Measurements from ENCODE around the gene FITM1. TPM values are rescaled to one million over a fixed set of nuclear protein-coding genes. Genes with fewer than 3 reads are reported as not detected.
A peak's percentile ranks its signal among the peaks of the same experiment; 100 is the strongest.

The FITM1 gene
- total RNA-seq, 1 donor from 2014 or later, result 129 TPM

GRCh38 chr14:24147761-24148428, 17.4 kb downstream of the FITM1 start:
- intact Hi-C loops (cut with DNase I), result loop anchor here (1.0 to 10.0 kb wide), 3 partner anchors 34 to 287 kb away; partner anchors contain the start of genes DCAF11, IPO4 and NRL
- DNase-seq (ENCODE audit: missing footprints) (no peak), ATAC-seq (no peak)

GRCh38 chr14:24149302-24149969, 19.0 kb downstream of the FITM1 start:
- ATAC-seq (no peak), DNase-seq (ENCODE audit: missing footprints) (no peak)
- intact Hi-C loops (cut with DNase I), result loop anchor here (5.0 to 10.0 kb wide), 2 partner anchors 38 to 285 kb away; partner anchors contain the start of gene IPO4

GRCh38 chr14:24150061-24150460, 19.6 kb downstream of the FITM1 start:
- no peak for ATAC-seq
- DNase-seq (ENCODE audit: missing footprints), result no peak
- intact Hi-C loops (cut with DNase I), result no loop called here

- DNase-seq (ENCODE audit: missing footprints) (no peak), ATAC-seq (no peak)
- intact Hi-C loops (cut with DNase I), result no loop called here
Observed at GRCh38 chr14:24150567-24150966, 20.1 kb downstream of the FITM1 start.

- intact Hi-C loops (cut with DNase I), result no loop called here
- no peak for DNase-seq (ENCODE audit: missing footprints)
- ATAC-seq, result no peak
Observed at GRCh38 chr14:24150993-24151392, 20.5 kb downstream of the FITM1 start.

GRCh38 chr14:24151404-24152080, 21.1 kb downstream of the FITM1 start:
- DNase-seq (ENCODE audit: missing footprints), result no peak
- no peak for ATAC-seq
- intact Hi-C loops (cut with DNase I), result no loop called here

- intact Hi-C loops (cut with DNase I), result no loop called here
- no peak for ATAC-seq
- no peak for DNase-seq (ENCODE audit: missing footprints)
Observed at GRCh38 chr14:24155100-24155499, 24.6 kb downstream of the FITM1 start.

- ATAC-seq (no peak), DNase-seq (ENCODE audit: missing footprints) (no peak)
- intact Hi-C loops (cut with DNase I), result no loop called here
Observed at GRCh38 chr14:24156840-24157239, 26.4 kb downstream of the FITM1 start.

- intact Hi-C loops (cut with DNase I), result no loop called here
- ATAC-seq (no peak), DNase-seq (ENCODE audit: missing footprints) (no peak)
Observed at GRCh38 chr14:24157331-24157730, 26.9 kb downstream of the FITM1 start.

GRCh38 chr14:24159777-24160498, 29.5 kb downstream of the FITM1 start:
- DNase-seq (ENCODE audit: missing footprints) (no peak), ATAC-seq (no peak)
- intact Hi-C loops (cut with DNase I), result no loop called here

GRCh38 chr14:24160499-24160849, 30.0 kb downstream of the FITM1 start:
- DNase-seq (ENCODE audit: missing footprints) (no peak), ATAC-seq (peak; percentile 7)
- intact Hi-C loops (cut with DNase I), result no loop called here

- peak; percentile 96 for DNase-seq (ENCODE audit: missing footprints)
- ATAC-seq, result peak; percentile 94
- intact Hi-C loops (cut with DNase I), result loop anchor here (1.0 kb wide), 1 partner anchor 47 kb away; the partner anchor contains the start of genes DCAF11 and NRL
Observed at GRCh38 chr14:24160850-24161804, 30.7 kb downstream of the FITM1 start, which contains the start of gene IRF9. IRF9 (plus strand) TSS chr14:24161265; CDS start chr14:24162145, 880 bp downstream.

- DNase-seq (ENCODE audit: missing footprints) (no peak), ATAC-seq (no peak)
- intact Hi-C loops (cut with DNase I), result no loop called here
Observed at GRCh38 chr14:24162093-24162492, 31.6 kb downstream of the FITM1 start.

- DNase-seq (ENCODE audit: missing footprints) (no peak), ATAC-seq (no peak)
- intact Hi-C loops (cut with DNase I), result no loop called here
Observed at GRCh38 chr14:24164518-24164991, 34.1 kb downstream of the FITM1 start.

- intact Hi-C loops (cut with DNase I), result no loop called here
- ATAC-seq (no peak), DNase-seq (ENCODE audit: missing footprints) (no peak)
Observed at GRCh38 chr14:24165785-24166184, 35.3 kb downstream of the FITM1 start.

GRCh38 chr14:24167469-24168114, 37.1 kb downstream of the FITM1 start:
- intact Hi-C loops (cut with DNase I), result no loop called here
- ATAC-seq, result no peak
- no peak for DNase-seq (ENCODE audit: missing footprints)

GRCh38 chr14:24171422-24172260, 41.2 kb downstream of the FITM1 start, which contains the start of gene REC8:
REC8 (plus strand) TSS chr14:24172080; CDS start chr14:24172553, 473 bp downstream.
- peak; percentile 78 for DNase-seq (ENCODE audit: missing footprints)
- intact Hi-C loops (cut with DNase I), result no loop called here
- ATAC-seq, result peak; percentile 63

Data from Right ventricle myocardium inferior (tissue), 1 donor.